ENCODE data around the gene VAV1. TPM values are rescaled to one million over a fixed set of nuclear protein-coding genes. Genes with fewer than 3 reads are reported as not detected.

The VAV1 gene
- total and polyA plus RNA-seq, 9 of the 15 experiments (the other 6 are each of a cell fraction or from before 2014, with no cell fraction given), result 0.46 to 20.1 (median 11.1) TPM

GRCh38 chr19:6802336-6803035 lies 30.0 kb downstream of the VAV1 start (continued):
- no peak for TF ChIP-seq CREB1 (IDR thresholded peaks at IDR 0.05)
- TF ChIP-seq CREB1 (CRISPR knock-in tag; IDR thresholded peaks at IDR 0.05), result no peak
- no peak for TF ChIP-seq CBX3 (IDR thresholded peaks at IDR 0.05; ENCODE audit: borderline replicate concordance in 1 of 2, low read length in 2 of 2)
- TF ChIP-seq ASH1L (IDR thresholded peaks at IDR 0.05; ENCODE audit: borderline replicate concordance, low read depth, partially characterized antibody), result no peak
- TF ChIP-seq ZNF407 (IDR thresholded peaks at IDR 0.05; ENCODE audit: low read depth), result no peak
- TF ChIP-seq TOE1 (IDR thresholded peaks at IDR 0.05; ENCODE audit: borderline replicate concordance), result peak; percentile 63; the same call in 1 of the 2 replicates
- no peak for TF ChIP-seq TOE1 (CRISPR knock-in tag; IDR thresholded peaks at IDR 0.05; ENCODE audit: borderline replicate concordance, low read depth)
- TF ChIP-seq SPI1 (IDR thresholded peaks at IDR 0.05; ENCODE audit: borderline replicate concordance, low read depth, low read length), result peak; percentile 76
- TF ChIP-seq FOXP4 (CRISPR knock-in tag; IDR thresholded peaks at IDR 0.05; ENCODE audit: borderline replicate concordance), result no peak
- no peak for TF ChIP-seq GTF2A2 (tag; IDR thresholded peaks at IDR 0.05)
- TF ChIP-seq ZNF175 (CRISPR knock-in tag; IDR thresholded peaks at IDR 0.05; ENCODE audit: low read depth), result 0 out of 2 replicates have a peak, but pooled peaks have one; percentile 55
- TF ChIP-seq KLF13 (tag; IDR thresholded peaks at IDR 0.05; ENCODE audit: borderline replicate concordance, low read depth), result no peak

Data from K562 (cell line).